Thyroid gland (tissue), 4 donors: ENCODE measurements around the gene TBC1D22A.

Source experiments
- POLR2A ChIP-seq, 2 donors: fragments of 450-650 bp; IDR thresholded peaks; one replicate each; pipeline ENCODE4 v1.6.1; 2017; ENCODE audit warnings: antibody characterized with exemption in 2 of 2, mild to moderate bottlenecking in 2 of 2, moderate library complexity in 1 of 2
- TF ChIP-seq, protein P1 (sequence below), 6 experiments: fragments of 200-600 bp in 3 of 6; fragments of 450-650 bp in 3 of 6; sonication (generic) in 3 of 6; IDR thresholded peaks; one replicate each; pipeline ENCODE4 v1.5.1; 2016 to 2019; ENCODE audit warnings: antibody characterized with exemption in 6 of 6, mild to moderate bottlenecking in 2 of 6, inconsistent platforms in 1 of 6, moderate library complexity in 1 of 6

DNA sequence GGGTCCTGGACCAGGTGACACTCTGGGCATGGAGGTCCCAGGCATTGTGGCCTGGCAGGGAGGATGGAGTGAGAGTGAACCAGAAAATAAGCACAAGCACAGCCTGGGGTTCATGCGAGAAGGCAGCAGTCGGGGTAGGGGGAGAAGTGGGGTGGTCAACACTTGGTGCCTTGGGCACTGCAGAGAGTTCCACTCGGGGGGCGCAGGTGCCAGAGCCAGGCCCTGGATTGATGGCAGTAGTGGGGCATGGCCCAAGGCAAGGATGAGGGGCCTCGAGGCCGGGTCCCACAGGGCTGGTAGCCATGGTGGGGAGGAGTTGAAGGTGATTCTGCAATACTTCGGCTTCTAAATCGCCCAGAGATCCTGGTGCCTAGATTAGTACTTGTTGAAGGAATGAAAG, 372.9 kb downstream of the TBC1D22A start:
- TF ChIP-seq, protein P1, sequence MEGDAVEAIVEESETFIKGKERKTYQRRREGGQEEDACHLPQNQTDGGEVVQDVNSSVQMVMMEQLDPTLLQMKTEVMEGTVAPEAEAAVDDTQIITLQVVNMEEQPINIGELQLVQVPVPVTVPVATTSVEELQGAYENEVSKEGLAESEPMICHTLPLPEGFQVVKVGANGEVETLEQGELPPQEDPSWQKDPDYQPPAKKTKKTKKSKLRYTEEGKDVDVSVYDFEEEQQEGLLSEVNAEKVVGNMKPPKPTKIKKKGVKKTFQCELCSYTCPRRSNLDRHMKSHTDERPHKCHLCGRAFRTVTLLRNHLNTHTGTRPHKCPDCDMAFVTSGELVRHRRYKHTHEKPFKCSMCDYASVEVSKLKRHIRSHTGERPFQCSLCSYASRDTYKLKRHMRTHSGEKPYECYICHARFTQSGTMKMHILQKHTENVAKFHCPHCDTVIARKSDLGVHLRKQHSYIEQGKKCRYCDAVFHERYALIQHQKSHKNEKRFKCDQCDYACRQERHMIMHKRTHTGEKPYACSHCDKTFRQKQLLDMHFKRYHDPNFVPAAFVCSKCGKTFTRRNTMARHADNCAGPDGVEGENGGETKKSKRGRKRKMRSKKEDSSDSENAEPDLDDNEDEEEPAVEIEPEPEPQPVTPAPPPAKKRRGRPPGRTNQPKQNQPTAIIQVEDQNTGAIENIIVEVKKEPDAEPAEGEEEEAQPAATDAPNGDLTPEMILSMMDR (IDR thresholded peaks at IDR 0.05): no peak
- no peak for TF ChIP-seq POLR2A (IDR thresholded peaks at IDR 0.05)
